Astrocyte of the cerebellum (primary cell): ENCODE results near the gene FCN2.

Source experiments
- DNase-seq: peaks from one replicate; pipeline ENCODE4 v3.0.0-alpha.2; 2011; ENCODE audit warnings: low read depth
- H3K4me3 ChIP-seq: 2 replicates; pipeline ENCODE4 v1.5.1; 2011; ENCODE audit warnings: mild to moderate bottlenecking, low read depth, low read length, moderate library complexity
- CTCF ChIP-seq: IDR thresholded peaks from 2 replicates; pipeline ENCODE4 v1.5.1; 2012; ENCODE audit warnings: low read length, low read depth, moderate library complexity, mild to moderate bottlenecking; ENCODE audit errors: missing control alignments
- in situ Hi-C: cut with HindIII; loops from 2 replicates; pipeline ENCODE4 v1.10.0; 2017; ENCODE audit warnings: low sequenced_read_pairs

Gene FCN2

GRCh38 chr9:134840511-134840910, 40.1 kb upstream of the FCN2 start:
- no peak for TF ChIP-seq CTCF
- DNase-seq = no peak
- in situ Hi-C loops = no loop called here
- no peak overlapping the region for H3K4me3 ChIP-seq

GRCh38 chr9:134841180-134841904, 39.3 kb upstream of the FCN2 start:
- in situ Hi-C loops = no loop called here
- H3K4me3 ChIP-seq = no peak overlapping the region
- DNase-seq = no peak
- no peak for TF ChIP-seq CTCF

- TF ChIP-seq CTCF = no peak
- in situ Hi-C loops = no loop called here
- no peak overlapping the region for H3K4me3 ChIP-seq
- DNase-seq = no peak
These were observed 38.3 kb upstream of the FCN2 start for GRCh38 chr9:134842321-134842720.

- DNase-seq = no peak
- H3K4me3 ChIP-seq = no peak overlapping the region
- in situ Hi-C loops = no loop called here
- no peak for TF ChIP-seq CTCF
These were observed 36.9 kb upstream of the FCN2 start for GRCh38 chr9:134843740-134844139.

GRCh38 chr9:134844821-134845220, 35.8 kb upstream of the FCN2 start:
- no peak for DNase-seq
- no peak for TF ChIP-seq CTCF
- H3K4me3 ChIP-seq = no peak overlapping the region
- in situ Hi-C loops = no loop called here

GRCh38 chr9:134846187-134846586, 34.4 kb upstream of the FCN2 start:
- no peak for TF ChIP-seq CTCF
- no peak for DNase-seq
- in situ Hi-C loops = no loop called here
- H3K4me3 ChIP-seq = no peak overlapping the region
